T-helper 22 cell (primary cell): ENCODE results near the gene IFT20.
A peak's percentile ranks its signal among the peaks of the same experiment; 100 is the strongest.

Experiments used
- DNase-seq: peaks from one replicate; pipeline ENCODE4 v3.0.0-alpha.2; 2020; ENCODE audit warnings: low read depth

Gene IFT20

GRCh38 chr17:28334666-28335200 lies 539 bp downstream of the IFT20 start:
- DNase-seq = no peak

GRCh38 chr17:28334171-28334570 lies 1.1 kb downstream of the IFT20 start:
- DNase-seq = no peak

- no peak for DNase-seq
Measured at GRCh38 chr17:28333083-28333746, 2.1 kb downstream of the IFT20 start.

- no peak for DNase-seq
Measured at GRCh38 chr17:28331891-28332420, 3.3 kb downstream of the IFT20 start.

- DNase-seq = no peak
Measured at GRCh38 chr17:28330671-28331070, 4.6 kb downstream of the IFT20 start.

GRCh38 chr17:28328325-28328724 lies 6.9 kb downstream of the IFT20 start:
- DNase-seq = no peak

GRCh38 chr17:28327709-28328108 lies 7.6 kb downstream of the IFT20 start:
- no peak for DNase-seq

- no peak for DNase-seq
Measured at GRCh38 chr17:28327031-28327607, 8.2 kb downstream of the IFT20 start.

- no peak for DNase-seq
Measured at GRCh38 chr17:28326114-28326513, 9.2 kb downstream of the IFT20 start.

GRCh38 chr17:28325211-28325610 lies 10.1 kb downstream of the IFT20 start:
- no peak for DNase-seq

GRCh38 chr17:28324781-28325180 lies 10.5 kb downstream of the IFT20 start:
- no peak for DNase-seq

- DNase-seq = no peak
Measured at GRCh38 chr17:28324267-28324745, 11.0 kb downstream of the IFT20 start.

GRCh38 chr17:28320215-28321061 lies 14.8 kb downstream of the IFT20 start:
- DNase-seq = no peak

GRCh38 chr17:28319598-28319935 lies 15.7 kb downstream of the IFT20 start:
- no peak for DNase-seq

- DNase-seq = peak; percentile 91
Measured at GRCh38 chr17:28318759-28319597, 16.3 kb downstream of the IFT20 start, which contains the start of gene TMEM97. TSS of gene TMEM97 (plus strand) at chr17:28319200. CDS start at chr17:28319240, 40 bp downstream.

GRCh38 chr17:28317966-28318758 lies 17.1 kb downstream of the IFT20 start:
- DNase-seq = no peak

GRCh38 chr17:28317099-28317965 lies 17.9 kb downstream of the IFT20 start:
- DNase-seq = no peak

- DNase-seq = no peak
Measured at GRCh38 chr17:28315846-28316705, 19.2 kb downstream of the IFT20 start.

- DNase-seq = no peak
Measured at GRCh38 chr17:28313841-28314240, 21.4 kb downstream of the IFT20 start.
